NCI-H1092 treated with DMSO at 0.1 percent for 48 hours (cell line): ENCODE measurements around the gene PFKFB2.

Source experiments
- DNase-seq: peaks from one replicate; lab custom pipeline; 2025; lab: John Stamatoyannopoulos, UW

PFKFB2 gene

DNA sequence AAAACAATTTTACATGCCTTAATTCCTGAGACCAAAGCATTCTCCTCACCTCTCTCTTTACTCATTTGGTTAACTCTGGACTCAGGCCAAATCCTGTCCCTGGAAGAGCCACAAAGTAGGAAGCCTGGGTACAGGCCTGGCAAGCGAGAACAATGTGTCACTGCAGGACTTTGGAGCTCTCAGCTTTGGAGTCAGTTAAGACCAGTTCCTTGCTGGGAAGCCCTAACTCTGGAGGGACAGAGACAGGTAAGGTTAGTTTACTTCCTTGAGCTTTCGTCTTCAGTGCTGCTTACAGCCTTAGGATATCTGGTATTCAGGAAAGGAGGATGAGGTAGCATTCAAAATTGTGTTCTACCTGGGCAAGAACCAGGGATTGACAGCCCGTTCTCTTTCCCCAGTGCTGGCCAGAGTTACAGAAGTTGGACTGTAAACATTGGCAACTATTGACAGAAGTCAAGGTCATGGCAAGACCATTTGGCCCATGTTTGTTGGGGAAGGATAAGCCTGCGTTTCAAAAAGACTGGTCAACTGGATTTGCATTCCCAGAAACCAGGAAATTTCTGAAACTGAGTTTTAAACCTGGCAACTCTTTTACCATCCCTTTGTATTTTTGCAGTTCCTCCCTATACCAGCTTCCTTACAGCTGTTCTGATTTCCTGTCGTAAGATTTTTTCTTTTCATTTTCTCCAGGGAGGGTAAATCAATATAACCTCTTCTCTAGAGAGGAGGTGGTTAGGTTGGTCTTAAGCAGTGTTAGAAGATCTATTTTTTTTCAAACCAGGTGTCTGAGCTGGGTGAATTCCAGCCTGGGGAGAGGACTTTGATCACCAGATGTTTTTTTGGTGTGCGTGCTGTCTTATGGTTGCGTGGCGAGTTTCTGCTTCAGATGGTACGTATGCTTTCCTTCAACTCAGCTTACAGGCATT, 35.9 kb downstream of the PFKFB2 start, which contains the start of gene C4BPB:
Gene C4BPB (plus strand): TSS at position 160 of the 926 bp plus-strand sequence. CDS start 672 bp downstream, at position 832.
- no peak for DNase-seq

DNA sequence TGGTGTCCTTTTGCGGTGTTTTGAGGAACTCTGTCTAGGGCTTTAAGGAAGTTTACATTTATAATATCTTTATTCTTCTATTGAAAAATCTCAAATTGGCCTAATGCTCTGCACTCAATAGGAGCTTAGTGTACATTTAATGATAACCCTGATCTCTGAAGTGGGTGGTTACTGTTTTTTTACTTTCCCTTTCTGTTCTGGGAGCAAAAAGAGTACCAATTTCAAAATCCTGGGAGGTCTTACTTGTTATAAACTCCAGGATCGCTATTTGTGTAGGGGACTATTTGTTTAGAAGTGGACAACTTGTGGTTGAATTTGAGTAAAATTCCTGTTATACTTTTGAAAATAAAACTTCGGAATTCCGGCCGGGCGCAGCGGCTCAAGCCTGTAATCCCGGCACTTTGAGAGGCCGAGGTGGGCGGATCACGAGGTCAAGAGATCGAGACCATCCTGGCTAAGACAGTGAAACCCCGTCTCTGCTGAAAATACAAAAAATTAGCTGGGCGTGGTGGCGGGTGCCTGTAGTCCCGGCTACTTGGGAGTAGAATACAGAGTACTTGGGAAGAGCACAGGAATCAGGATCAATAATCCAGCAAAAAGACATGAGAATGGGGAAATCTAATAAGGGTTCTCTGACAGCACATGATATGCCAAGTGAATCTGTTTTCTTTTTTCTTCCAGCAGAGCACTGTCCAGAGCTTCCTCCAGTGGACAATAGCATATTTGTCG, 36.7 kb downstream of the PFKFB2 start:
- no peak for DNase-seq

DNA sequence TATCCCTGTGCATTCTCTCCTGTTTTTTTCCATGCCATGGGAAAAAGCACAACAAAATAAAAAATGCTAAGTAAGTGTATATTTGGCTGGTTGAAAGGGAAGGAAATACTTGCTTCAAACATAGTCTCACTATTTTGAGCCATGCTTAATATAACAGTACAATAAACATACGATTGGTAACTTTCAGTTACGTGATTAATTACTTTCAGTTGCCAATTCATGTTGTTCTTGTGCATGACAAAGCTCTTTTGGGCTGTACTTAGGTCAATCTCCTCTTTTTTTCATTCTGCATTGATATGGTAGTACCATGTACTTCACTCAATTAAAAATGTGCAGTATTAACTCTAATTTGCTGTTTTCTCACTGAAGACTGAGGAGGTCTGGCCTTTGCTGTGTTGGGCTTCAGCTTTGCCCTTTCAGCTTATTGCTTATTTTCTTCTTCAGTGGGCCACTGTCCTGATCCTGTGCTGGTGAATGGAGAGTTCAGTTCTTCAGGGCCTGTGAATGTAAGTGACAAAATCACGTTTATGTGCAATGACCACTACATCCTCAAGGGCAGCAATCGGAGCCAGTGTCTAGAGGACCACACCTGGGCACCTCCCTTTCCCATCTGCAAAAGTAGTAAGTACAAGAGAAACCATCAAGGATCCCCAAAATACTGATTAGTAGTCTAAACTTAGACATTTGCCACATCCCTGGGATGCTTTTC, 38.3 kb downstream of the PFKFB2 start:
- no peak for DNase-seq

GRCh38 chr1:207093944-207094343, 40.9 kb downstream of the PFKFB2 start:
- no peak for DNase-seq

GRCh38 chr1:207097871-207098324, 44.8 kb downstream of the PFKFB2 start:
- DNase-seq = no peak

DNA sequence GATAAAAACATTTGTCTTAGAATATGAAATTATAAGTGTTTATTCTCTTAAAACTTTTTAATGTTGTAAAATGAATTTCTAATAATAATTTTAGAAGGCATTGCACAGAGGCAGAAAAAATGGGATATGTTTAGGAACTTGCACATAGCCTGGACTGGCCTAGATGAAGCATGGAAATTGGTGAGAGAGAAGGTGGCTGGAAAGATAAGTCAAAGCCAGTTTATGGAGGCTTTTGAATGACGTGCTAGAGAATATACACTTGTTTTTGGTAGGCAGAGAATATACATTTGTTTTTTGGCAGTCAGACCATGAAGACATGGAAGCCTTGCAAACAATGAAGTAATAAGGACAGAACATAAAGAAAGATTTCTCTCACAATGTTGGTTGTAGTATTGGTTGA, 48.6 kb downstream of the PFKFB2 start:
- DNase-seq = no peak

- no peak for DNase-seq
Measured at GRCh38 chr1:207102146-207102545, 49.1 kb downstream of the PFKFB2 start.

DNA sequence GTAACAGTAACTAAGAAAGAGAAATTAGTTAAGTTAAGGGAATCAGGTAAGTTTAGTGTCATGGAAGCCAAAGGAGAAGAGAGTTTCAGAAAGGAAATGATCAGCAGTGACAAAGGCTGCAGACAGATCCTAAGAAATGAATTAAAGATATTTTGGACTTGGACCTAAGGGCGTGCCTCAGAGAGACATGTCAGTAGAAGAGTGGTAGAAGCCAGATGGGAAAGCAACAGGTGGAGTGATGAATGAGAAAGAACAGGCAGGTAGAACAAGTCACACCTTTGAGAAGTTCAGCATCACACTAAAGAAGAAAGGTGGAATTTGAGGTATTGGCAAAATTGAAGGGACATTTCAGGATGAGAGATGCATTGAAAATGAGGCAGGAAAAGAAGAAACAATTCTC, 49.6 kb downstream of the PFKFB2 start:
- no peak for DNase-seq

DNA sequence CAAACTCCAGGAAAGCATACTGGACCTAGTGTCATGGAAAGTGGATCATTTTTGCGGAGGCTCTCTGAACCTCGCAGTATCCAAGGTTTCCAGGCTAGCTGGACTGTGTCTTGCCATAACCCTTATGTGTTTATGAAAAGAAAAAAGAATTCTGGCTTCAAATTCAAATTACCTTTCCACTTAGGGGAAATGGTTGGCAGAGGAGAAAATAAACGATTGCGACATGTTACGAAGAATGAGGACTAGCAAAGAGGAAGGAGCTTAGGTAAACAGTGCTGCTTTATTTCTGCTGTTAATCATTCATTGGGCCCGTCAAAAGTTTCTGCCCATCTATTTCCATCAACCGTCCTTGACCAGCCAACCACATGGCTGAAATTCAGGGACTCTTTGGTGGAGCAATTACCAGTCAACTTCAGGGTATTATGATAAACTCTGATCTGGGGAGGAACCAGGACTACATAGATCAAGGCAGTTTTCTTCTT, 50.9 kb downstream of the PFKFB2 start, which contains the start of gene C4BPA:
Gene C4BPA (plus strand): TSS at position 342 of the 482 bp plus-strand sequence. CDS start 8,793 bp downstream, outside the sequence.
- no peak for DNase-seq

- DNase-seq = no peak
Measured at GRCh38 chr1:207109004-207109403, 55.9 kb downstream of the PFKFB2 start.

- no peak for DNase-seq
Measured at GRCh38 chr1:207112616-207113296, 59.7 kb downstream of the PFKFB2 start.

GRCh38 chr1:207115269-207115668, 62.2 kb downstream of the PFKFB2 start:
- no peak for DNase-seq

DNA sequence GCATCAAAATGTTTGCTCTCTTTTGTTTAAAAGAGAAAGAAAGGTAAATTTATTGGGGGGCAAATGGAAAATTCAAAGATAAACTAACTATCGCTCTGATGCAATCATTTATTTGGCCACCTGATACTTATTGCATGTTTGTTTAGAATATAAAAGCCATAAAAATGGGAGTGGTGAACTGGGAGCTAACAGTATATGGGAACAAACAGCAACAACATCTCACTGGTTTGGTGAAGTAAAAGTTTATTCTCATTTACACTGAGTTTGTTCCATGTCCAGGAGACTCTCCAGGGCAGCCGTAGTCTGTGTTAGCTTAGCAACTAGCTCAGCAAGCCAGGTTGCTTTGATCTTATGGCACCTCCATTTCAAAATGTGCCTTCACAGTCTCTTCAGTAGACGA, 71.3 kb downstream of the PFKFB2 start:
- no peak for DNase-seq

- DNase-seq = no peak
Measured at GRCh38 chr1:207128336-207128921, 75.4 kb downstream of the PFKFB2 start.

DNA sequence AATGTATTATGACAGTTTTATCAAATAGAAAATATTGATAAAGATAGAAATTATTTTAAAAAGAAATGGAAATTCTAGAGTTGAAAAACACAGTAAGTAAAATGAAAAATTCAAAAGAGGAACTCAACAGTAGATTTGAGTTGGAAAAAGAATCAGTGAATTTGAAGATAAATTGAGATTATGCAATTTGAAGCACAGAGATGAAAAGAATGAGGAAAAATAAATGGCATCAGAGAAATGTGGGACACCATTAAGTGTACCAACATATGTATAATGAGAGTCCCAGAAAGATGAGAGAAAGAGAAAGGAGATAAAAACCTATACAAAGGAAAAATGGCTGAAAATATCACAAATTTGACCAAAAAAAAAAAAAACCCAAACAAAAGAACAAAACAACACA, 76.0 kb downstream of the PFKFB2 start:
- no peak for DNase-seq
